Measurements from ENCODE around the gene OR5AC2.

DNA sequence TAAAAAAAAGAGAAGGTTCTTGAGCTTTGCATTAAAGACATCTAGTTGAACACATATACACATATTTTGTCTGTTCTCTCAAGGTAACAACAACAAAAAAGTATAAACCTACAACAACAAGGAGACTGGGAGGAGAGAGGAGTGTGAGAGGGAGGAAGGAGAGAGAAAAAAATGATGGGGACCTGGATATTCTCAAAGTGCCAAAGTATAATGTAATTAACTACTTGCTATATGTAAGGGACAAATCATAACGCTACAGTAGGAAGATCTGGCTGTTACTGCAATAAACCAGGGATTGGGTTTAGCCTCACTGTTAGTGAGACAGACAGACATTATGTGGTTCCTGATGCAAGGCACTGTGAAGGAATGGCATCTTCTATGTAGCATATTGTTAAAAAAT lies 37.7 kb upstream of the OR5AC2 start:
- TF ChIP-seq, protein P1, sequence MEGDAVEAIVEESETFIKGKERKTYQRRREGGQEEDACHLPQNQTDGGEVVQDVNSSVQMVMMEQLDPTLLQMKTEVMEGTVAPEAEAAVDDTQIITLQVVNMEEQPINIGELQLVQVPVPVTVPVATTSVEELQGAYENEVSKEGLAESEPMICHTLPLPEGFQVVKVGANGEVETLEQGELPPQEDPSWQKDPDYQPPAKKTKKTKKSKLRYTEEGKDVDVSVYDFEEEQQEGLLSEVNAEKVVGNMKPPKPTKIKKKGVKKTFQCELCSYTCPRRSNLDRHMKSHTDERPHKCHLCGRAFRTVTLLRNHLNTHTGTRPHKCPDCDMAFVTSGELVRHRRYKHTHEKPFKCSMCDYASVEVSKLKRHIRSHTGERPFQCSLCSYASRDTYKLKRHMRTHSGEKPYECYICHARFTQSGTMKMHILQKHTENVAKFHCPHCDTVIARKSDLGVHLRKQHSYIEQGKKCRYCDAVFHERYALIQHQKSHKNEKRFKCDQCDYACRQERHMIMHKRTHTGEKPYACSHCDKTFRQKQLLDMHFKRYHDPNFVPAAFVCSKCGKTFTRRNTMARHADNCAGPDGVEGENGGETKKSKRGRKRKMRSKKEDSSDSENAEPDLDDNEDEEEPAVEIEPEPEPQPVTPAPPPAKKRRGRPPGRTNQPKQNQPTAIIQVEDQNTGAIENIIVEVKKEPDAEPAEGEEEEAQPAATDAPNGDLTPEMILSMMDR (optimal IDR thresholded peaks at IDR 0.05 in 1 of 3, IDR thresholded peaks at IDR 0.05 in 1 of 3, conservative IDR thresholded peaks at IDR 0.05 in 1 of 3; ENCODE audit: extremely low read depth in 1 of 3, insufficient read depth in 2 of 3, low read length in 3 of 3): no peak
- no peak for TF ChIP-seq EZH2 (IDR thresholded peaks at IDR 0.05; ENCODE audit: low read length)

All from keratinocyte (primary cell).